Ecto neural progenitor cell (in vitro differentiated cells): ENCODE data around the gene TMEM232.

Source experiments
- DNase-seq: peaks from one replicate; pipeline ENCODE4 v3.0.0-alpha.2; 2018; ENCODE audit warnings: low spot score

Gene TMEM232

GRCh38 chr5:110402562-110402961 lies 323.9 kb downstream of the TMEM232 start:
- DNase-seq = no peak

- no peak for DNase-seq
Observed at GRCh38 chr5:110401881-110402280, 324.6 kb downstream of the TMEM232 start.

GRCh38 chr5:110398951-110399350 lies 327.5 kb downstream of the TMEM232 start:
- DNase-seq = no peak

- no peak for DNase-seq
Observed at GRCh38 chr5:110397281-110397680, 329.2 kb downstream of the TMEM232 start.

GRCh38 chr5:110386782-110387181 lies 339.7 kb downstream of the TMEM232 start:
- no peak for DNase-seq

GRCh38 chr5:110383231-110383630 lies 343.2 kb downstream of the TMEM232 start:
- DNase-seq = no peak

- no peak for DNase-seq
Observed at GRCh38 chr5:110377943-110378342, 348.5 kb downstream of the TMEM232 start.

- DNase-seq = no peak
Observed at GRCh38 chr5:110377361-110377760, 349.1 kb downstream of the TMEM232 start.

GRCh38 chr5:110376281-110376951 lies 350.1 kb downstream of the TMEM232 start:
- peak; percentile 45 for DNase-seq

- DNase-seq = no peak
Observed at GRCh38 chr5:110371725-110372041, 354.8 kb downstream of the TMEM232 start.

- no peak for DNase-seq
Observed at GRCh38 chr5:110371011-110371724, 355.3 kb downstream of the TMEM232 start.
